Measurements from ENCODE around the gene TMEM218.

- TF ChIP-seq CTCF (conservative IDR thresholded peaks at IDR 0.05) (no peak), EZH2 (IDR thresholded peaks at IDR 0.05; ENCODE audit: low read depth) (no peak)
Observed at GRCh38 chr11:125085301-125086081, 25.9 kb downstream of the TMEM218 start.

All from PC-9 (cell line).